ENCODE measurements around the gene LLPH. TPM values are rescaled to one million over a fixed set of nuclear protein-coding genes. Genes with fewer than 3 reads are reported as not detected.
A peak's percentile ranks its signal among the peaks of the same experiment; 100 is the strongest.

The LLPH gene
- total and polyA plus RNA-seq, 2 of the 13 experiments (the other 11 are each of a cell fraction or from before 2014, with no cell fraction given) = 4.2 to 25.6 TPM

DNA sequence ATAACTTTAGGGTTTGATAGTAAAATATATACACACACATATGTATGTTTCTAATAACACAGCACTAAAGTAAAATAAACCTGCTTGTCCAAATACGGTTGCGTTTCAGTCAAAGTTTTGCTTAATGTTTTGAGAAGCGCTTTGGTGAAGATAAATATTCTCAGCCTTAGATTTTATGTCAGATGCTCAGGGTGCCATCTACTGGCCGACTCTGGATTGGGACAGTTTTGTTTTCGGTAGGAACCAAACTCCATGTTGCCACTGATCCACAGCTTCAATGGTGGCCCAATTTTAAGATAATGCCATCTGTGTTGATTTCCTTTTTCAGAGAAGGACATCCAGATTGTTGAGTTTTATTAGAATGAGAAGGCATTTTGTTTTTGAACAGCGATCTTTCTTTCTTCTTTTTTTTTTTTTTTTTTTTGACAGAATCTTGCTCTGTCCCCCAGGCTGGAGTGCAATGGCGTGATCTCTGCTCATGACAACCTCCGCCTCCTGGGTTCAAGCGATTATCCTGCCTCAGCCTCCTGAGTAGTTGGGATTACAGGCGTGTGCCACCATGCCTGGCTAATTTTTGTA is 43.1 kb downstream of the LLPH start (continued):
- TF ChIP-seq LBX2 (CRISPR knock-in tag; IDR thresholded peaks at IDR 0.05; ENCODE audit: borderline replicate concordance) (no peak), ZBED4 (CRISPR knock-in tag; IDR thresholded peaks at IDR 0.05; ENCODE audit: borderline replicate concordance) (0 out of 2 replicates have a peak, but pooled peaks have one; percentile 30), E2F1 (CRISPR knock-in tag; IDR thresholded peaks at IDR 0.05) (no peak), ZBTB3 (CRISPR knock-in tag; IDR thresholded peaks at IDR 0.05; ENCODE audit: borderline replicate concordance, low read depth) (no peak), FLYWCH1 (CRISPR knock-in tag; IDR thresholded peaks at IDR 0.05) (no peak), ZKSCAN8 (CRISPR knock-in tag; IDR thresholded peaks at IDR 0.05; ENCODE audit: borderline replicate concordance) (no peak), ZNF281 (CRISPR knock-in tag; IDR thresholded peaks at IDR 0.05; ENCODE audit: borderline replicate concordance) (no peak), KLF15 (CRISPR knock-in tag; IDR thresholded peaks at IDR 0.05; ENCODE audit: borderline replicate concordance) (no peak), PLRG1 (conservative IDR thresholded peaks at IDR 0.05) (no peak), ZNF614 (CRISPR knock-in tag; IDR thresholded peaks at IDR 0.05; ENCODE audit: borderline replicate concordance) (no peak), YEATS4 (CRISPR knock-in tag; IDR thresholded peaks at IDR 0.05; ENCODE audit: borderline replicate concordance) (no peak), ZNF367 (CRISPR knock-in tag; IDR thresholded peaks at IDR 0.05; ENCODE audit: borderline replicate concordance) (no peak), ATF1 (CRISPR knock-in tag; IDR thresholded peaks at IDR 0.05) (no peak), ZMYM4 (CRISPR knock-in tag; IDR thresholded peaks at IDR 0.05) (peak; percentile 54; the same call in 1 of the 2 replicates)
- TF ChIP-seq, protein P1, sequence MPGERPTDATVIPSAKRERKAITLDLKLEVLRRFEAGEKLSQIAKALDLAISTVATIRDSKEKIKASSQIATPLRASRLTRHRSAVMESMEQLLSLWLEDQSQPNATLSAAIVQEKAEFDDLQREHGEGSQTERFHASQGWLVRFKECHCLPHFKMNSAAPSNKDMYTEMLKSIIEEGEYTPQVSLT (CRISPR knock-in tag; IDR thresholded peaks at IDR 0.05; ENCODE audit: borderline replicate concordance, low read depth) = no peak
- TF ChIP-seq, protein P2, sequence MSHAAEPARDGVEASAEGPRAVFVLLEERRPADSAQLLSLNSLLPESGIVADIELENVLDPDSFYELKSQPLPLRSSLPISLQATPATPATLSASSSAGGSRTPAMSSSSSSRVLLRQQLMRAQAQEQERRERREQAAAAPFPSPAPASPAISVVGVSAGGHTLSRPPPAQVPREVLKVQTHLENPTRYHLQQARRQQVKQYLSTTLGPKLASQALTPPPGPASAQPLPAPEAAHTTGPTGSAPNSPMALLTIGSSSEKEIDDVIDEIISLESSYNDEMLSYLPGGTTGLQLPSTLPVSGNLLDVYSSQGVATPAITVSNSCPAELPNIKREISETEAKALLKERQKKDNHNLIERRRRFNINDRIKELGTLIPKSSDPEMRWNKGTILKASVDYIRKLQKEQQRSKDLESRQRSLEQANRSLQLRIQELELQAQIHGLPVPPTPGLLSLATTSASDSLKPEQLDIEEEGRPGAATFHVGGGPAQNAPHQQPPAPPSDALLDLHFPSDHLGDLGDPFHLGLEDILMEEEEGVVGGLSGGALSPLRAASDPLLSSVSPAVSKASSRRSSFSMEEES (CRISPR knock-in tag; IDR thresholded peaks at IDR 0.05) = no peak
- TF ChIP-seq, protein P3, sequence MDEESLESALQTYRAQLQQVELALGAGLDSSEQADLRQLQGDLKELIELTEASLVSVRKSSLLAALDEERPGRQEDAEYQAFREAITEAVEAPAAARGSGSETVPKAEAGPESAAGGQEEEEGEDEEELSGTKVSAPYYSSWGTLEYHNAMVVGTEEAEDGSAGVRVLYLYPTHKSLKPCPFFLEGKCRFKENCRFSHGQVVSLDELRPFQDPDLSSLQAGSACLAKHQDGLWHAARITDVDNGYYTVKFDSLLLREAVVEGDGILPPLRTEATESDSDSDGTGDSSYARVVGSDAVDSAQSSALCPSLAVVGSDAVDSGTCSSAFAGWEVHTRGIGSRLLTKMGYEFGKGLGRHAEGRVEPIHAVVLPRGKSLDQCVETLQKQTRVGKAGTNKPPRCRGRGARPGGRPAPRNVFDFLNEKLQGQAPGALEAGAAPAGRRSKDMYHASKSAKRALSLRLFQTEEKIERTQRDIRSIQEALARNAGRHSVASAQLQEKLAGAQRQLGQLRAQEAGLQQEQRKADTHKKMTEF (CRISPR knock-in tag; IDR thresholded peaks at IDR 0.05) = 0 out of 2 replicates have a peak, but pooled peaks have one; percentile 22
